CD4-positive, alpha-beta T cell (primary cell): ENCODE data around the gene ANKH. TPM values are rescaled to one million over a fixed set of nuclear protein-coding genes. Genes with fewer than 3 reads are reported as not detected.
A peak's percentile ranks its signal among the peaks of the same experiment; 100 is the strongest.

Source experiments
- ATAC-seq: fragments of 200-7000 bp; cut with Tn5 transposase; one replicate; pipeline ENCODE4 v1.10.0; 2022; ENCODE audit warnings: mild to moderate bottlenecking; ENCODE audit not compliant: poor library complexity
- CTCF ChIA-PET: fragments of 350-600 bp; sonication (Branson Sonifier 250); formaldehyde crosslinking; loops from one replicate; lab custom pipeline; 2021; ENCODE audit warnings: antibody characterized with exemption, inconsistent platforms; lab: Charles Lee
- POLR2A ChIA-PET: fragments of 350-600 bp; sonication (Branson Sonifier 250); formaldehyde crosslinking; loops from one replicate; lab custom pipeline; 2021; ENCODE audit warnings: antibody characterized with exemption, inconsistent platforms; lab: Charles Lee
- DNase-seq, 14 experiments: peaks; one replicate each; pipeline ENCODE4 v3.0.0-alpha.2; 2013 to 2020; ENCODE audit warnings: mixed read lengths in 2 of 14
- H3K27ac ChIP-seq, 2 donors: one replicate each; pipeline versions ENCODE4 v1.5.1 to v1.7.0; 2013; ENCODE audit warnings: low read length in 2 of 2, low read depth in 1 of 2, mild to moderate bottlenecking in 1 of 2
- H3K27me3 ChIP-seq, 2 experiments: 1 replicate in 1 of 2; 2 replicates in 1 of 2; pipeline versions ENCODE4 v1.6.1 to v1.7.0; 2013; ENCODE audit warnings: low read length in 2 of 2, control low read depth in 1 of 2, mild to moderate bottlenecking in 1 of 2, moderate library complexity in 1 of 2; ENCODE audit not compliant: insufficient read depth in 2 of 2, control insufficient read depth in 1 of 2
- H3K36me3 ChIP-seq: one replicate; pipeline ENCODE4 v1.6.1; 2013; ENCODE audit warnings: low read length, control low read depth; ENCODE audit not compliant: insufficient read depth
- H3K4me1 ChIP-seq: one replicate; pipeline ENCODE4 v1.6.1; 2013; ENCODE audit warnings: low read length, control low read depth; ENCODE audit not compliant: insufficient read depth
- H3K4me3 ChIP-seq: one replicate; pipeline ENCODE4 v1.5.1; 2013; ENCODE audit warnings: mild to moderate bottlenecking, low read length, moderate library complexity
- H3K9me3 ChIP-seq, 2 experiments: 1 replicate in 1 of 2; 2 replicates in 1 of 2; pipeline versions ENCODE4 v1.6.1 to v1.7.0; 2013; ENCODE audit warnings: low read length in 2 of 2, mild to moderate bottlenecking in 2 of 2, control low read depth in 1 of 2, moderate library complexity in 1 of 2; ENCODE audit not compliant: control insufficient read depth in 1 of 2, insufficient read depth in 1 of 2
- H3K27ac Mint-ChIP-seq: one replicate; pipeline ENCODE4 v1.8.0; 2020; ENCODE audit warnings: mixed read lengths
- H3K27me3 Mint-ChIP-seq: one replicate; pipeline ENCODE4 v1.8.0; 2021; ENCODE audit warnings: mixed read lengths
- H3K36me3 Mint-ChIP-seq: one replicate; pipeline ENCODE4 v1.8.0; 2021; ENCODE audit warnings: low read depth, mixed read lengths
- H3K4me1 Mint-ChIP-seq: one replicate; pipeline ENCODE4 v1.8.0; 2021; ENCODE audit warnings: low read depth, mixed read lengths
- H3K4me3 Mint-ChIP-seq: one replicate; pipeline ENCODE4 v1.8.0; 2020; ENCODE audit warnings: mild to moderate bottlenecking, mixed read lengths
- H3K9me3 Mint-ChIP-seq: one replicate; pipeline ENCODE4 v1.8.0; 2020; ENCODE audit warnings: mixed read lengths
- intact Hi-C, 2 experiments: fragments of 100-400 bp; cut with DNase I in 1 of 2; cut with micrococcal nuclease in 1 of 2; formaldehyde crosslinking; loops; one replicate each; pipeline versions ENCODE4 v1.15.1 to v1.9.0; 2023 to 2025; cut with DNase I, micrococcal nuclease
- total RNA-seq, 174 experiments: library from RNA in 2 of 174; stranded (reverse) in 2 of 174; gene quantifications; one replicate each; pipeline ENCODE4 v1.2.3 and lab custom pipeline; 2021 to 2026
- TF ChIP-seq, protein P1 (sequence below): fragments of 200-600 bp; IDR thresholded peaks from one replicate; pipeline ENCODE4 v1.8.0; 2022; ENCODE audit warnings: antibody characterized with exemption, mild to moderate bottlenecking

ANKH gene
- total RNA-seq, 2 experiments from 2014 or later = 69.5 to 72.3 TPM

DNA sequence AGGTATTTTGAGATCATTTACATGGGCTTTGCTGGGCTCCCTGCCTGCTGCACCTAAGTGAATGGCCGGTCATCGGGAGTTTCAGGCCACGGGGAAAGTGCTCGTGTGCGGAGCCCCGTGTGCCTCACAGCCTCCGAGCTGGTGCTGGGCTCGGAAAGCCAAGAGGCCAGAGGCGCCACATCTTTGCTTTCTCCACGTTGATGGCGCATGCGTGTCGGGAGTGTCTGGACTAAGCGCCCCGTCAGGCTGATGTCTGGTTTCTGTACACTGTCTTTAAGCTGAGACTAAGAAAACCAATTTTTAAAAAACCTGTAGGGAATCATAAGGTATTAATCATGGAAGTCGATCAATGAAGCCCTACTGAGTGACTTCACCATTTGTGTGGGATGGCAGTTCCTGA is 137.9 kb downstream of the ANKH start:
- no peaks in the 10 kb centered on the region for H3K4me1 Mint-ChIP-seq
- no peak overlapping the region for H3K4me3 Mint-ChIP-seq
- intact Hi-C loops = no loop called here
- no peak for DNase-seq
- H3K27ac Mint-ChIP-seq = peak overlapping the region; percentile 62
- ChIA-PET POLR2A (no interaction called here), CTCF (no interaction called here)
- Histone ChIP-seq H3K27ac (no peak overlapping the region), H3K9me3 (no peaks in the 10 kb centered on the region), H3K27me3 (no peaks in the 10 kb centered on the region), H3K4me1 (no peaks in the 10 kb centered on the region), H3K4me3 (no peak overlapping the region), H3K36me3 (peaks cover 59% of the 10 kb centered on the region)
- H3K36me3 Mint-ChIP-seq = peaks cover 79% of the 10 kb centered on the region
- no peak for ATAC-seq
- TF ChIP-seq, protein P1, sequence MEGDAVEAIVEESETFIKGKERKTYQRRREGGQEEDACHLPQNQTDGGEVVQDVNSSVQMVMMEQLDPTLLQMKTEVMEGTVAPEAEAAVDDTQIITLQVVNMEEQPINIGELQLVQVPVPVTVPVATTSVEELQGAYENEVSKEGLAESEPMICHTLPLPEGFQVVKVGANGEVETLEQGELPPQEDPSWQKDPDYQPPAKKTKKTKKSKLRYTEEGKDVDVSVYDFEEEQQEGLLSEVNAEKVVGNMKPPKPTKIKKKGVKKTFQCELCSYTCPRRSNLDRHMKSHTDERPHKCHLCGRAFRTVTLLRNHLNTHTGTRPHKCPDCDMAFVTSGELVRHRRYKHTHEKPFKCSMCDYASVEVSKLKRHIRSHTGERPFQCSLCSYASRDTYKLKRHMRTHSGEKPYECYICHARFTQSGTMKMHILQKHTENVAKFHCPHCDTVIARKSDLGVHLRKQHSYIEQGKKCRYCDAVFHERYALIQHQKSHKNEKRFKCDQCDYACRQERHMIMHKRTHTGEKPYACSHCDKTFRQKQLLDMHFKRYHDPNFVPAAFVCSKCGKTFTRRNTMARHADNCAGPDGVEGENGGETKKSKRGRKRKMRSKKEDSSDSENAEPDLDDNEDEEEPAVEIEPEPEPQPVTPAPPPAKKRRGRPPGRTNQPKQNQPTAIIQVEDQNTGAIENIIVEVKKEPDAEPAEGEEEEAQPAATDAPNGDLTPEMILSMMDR = no peak
- H3K9me3 Mint-ChIP-seq = no peaks in the 10 kb centered on the region
- no peaks in the 10 kb centered on the region for H3K27me3 Mint-ChIP-seq

DNA sequence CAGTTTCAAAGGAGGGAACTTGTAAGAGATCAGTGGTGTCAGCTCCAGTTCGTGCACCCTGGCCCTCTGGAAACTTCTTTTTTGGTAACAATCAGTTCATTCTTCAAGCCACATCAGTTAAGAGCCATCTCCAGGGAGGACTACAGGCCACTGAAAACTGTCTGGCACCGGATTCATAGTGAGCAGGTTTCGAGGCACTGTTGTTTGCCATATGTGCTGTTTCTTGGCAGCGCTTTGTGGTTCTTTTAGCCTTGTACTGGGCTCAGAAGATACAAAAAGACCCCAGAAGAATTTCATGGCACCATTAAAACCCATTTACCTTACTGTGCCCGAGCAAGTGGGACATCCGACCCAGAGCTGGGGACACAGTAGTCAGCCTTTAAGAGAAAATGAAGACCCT is 138.6 kb downstream of the ANKH start:
- ChIA-PET CTCF (interaction anchor here (2.1 kb wide), 1 partner anchor 270 kb away, joined by 9 read pairs; no protein-coding TSS in a partner anchor), POLR2A (no interaction called here)
- H3K9me3 ChIP-seq = no peaks in the 10 kb centered on the region
- TF ChIP-seq, protein P1 = no peak
- peaks cover 55% of the 10 kb centered on the region for H3K36me3 ChIP-seq
- ATAC-seq = no peak
- H3K27me3 Mint-ChIP-seq = no peaks in the 10 kb centered on the region
- intact Hi-C loops = no loop called here
- H3K4me3 Mint-ChIP-seq = no peak overlapping the region
- no peaks in the 10 kb centered on the region for H3K4me1 ChIP-seq
- no peaks in the 10 kb centered on the region for H3K4me1 Mint-ChIP-seq
- H3K36me3 Mint-ChIP-seq = peaks cover 72% of the 10 kb centered on the region
- peak overlapping the region; percentile 47 for H3K27ac Mint-ChIP-seq
- H3K27ac ChIP-seq = no peak overlapping the region
- no peaks in the 10 kb centered on the region for H3K9me3 Mint-ChIP-seq
- DNase-seq = no peak
- no peaks in the 10 kb centered on the region for H3K27me3 ChIP-seq
- no peak overlapping the region for H3K4me3 ChIP-seq

DNA sequence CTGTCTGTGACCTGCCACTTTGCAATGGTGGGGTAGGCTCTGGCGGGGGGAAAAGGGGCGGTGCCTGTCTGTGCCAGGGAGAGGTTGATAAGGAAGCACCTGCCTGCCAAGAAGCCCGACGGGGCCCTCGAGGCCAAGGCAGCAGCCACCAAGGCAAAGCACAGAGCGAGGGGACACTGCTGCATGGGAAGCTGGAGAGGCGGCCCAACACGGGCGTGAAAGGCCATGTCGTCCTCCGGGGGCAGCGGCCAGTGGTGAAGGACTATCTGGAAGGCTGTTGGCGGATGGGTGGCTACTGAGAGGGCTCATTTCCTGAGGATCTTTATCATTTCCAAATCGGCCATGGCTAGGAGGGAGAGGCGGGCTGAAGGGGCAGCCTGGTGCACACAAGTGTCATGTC is 140.7 kb downstream of the ANKH start:
- no peak overlapping the region for H3K4me3 ChIP-seq
- H3K36me3 Mint-ChIP-seq = peaks cover 67% of the 10 kb centered on the region

More for the DNA sequence above, 140.7 kb downstream of the ANKH start:
- H3K27me3 Mint-ChIP-seq = no peaks in the 10 kb centered on the region
- Histone ChIP-seq H3K9me3 (no peaks in the 10 kb centered on the region), H3K36me3 (peaks cover 39% of the 10 kb centered on the region), H3K4me1 (no peaks in the 10 kb centered on the region), H3K27me3 (no peaks in the 10 kb centered on the region), H3K27ac (no peak overlapping the region)
- DNase-seq = no peak
- POLR2A ChIA-PET = interaction anchor here (0.8 kb wide), 1 partner anchor 24 kb away, joined by 3 read pairs; no protein-coding TSS in a partner anchor
- peaks cover 5% of the 10 kb centered on the region for H3K4me1 Mint-ChIP-seq
- H3K27ac Mint-ChIP-seq = peak overlapping the region; percentile 70
- CTCF ChIA-PET = interaction anchor here (2.1 kb wide), 1 partner anchor 272 kb away, joined by 9 read pairs; no protein-coding TSS in a partner anchor
- ATAC-seq = no peak
- intact Hi-C loops = no loop called here
- H3K9me3 Mint-ChIP-seq = no peaks in the 10 kb centered on the region
- no peak overlapping the region for H3K4me3 Mint-ChIP-seq
- TF ChIP-seq, protein P1 = no peak
